Measurements from ENCODE around the gene GLCE. TPM values are rescaled to one million over a fixed set of nuclear protein-coding genes. Genes with fewer than 3 reads are reported as not detected.
A peak's percentile ranks its signal among the peaks of the same experiment; 100 is the strongest.
"Not testable (repeated sequence)": the region's sequence is repeated elsewhere in the genome, so short reads cannot be mapped to it uniquely, and the experiment has no call there.

The GLCE gene
- total RNA-seq, 1 donor: 3.7 TPM

- Histone ChIP-seq H3K4me3 (ENCODE audit: low read length) (no peak overlapping the region), H3K9me3 (ENCODE audit: low read depth, low read length) (no peaks in the 10 kb centered on the region), H3K4me1 (ENCODE audit: insufficient read depth, low read length) (no peaks in the 10 kb centered on the region), H3K27me3 (ENCODE audit: insufficient read depth, low read length) (peaks cover 13% of the 10 kb centered on the region)
Measured at GRCh38 chr15:69146724-69147435, 13.6 kb upstream of the GLCE start.

- Histone ChIP-seq H3K9me3 (ENCODE audit: low read depth, low read length) (no peaks in the 10 kb centered on the region), H3K4me1 (ENCODE audit: insufficient read depth, low read length) (no peaks in the 10 kb centered on the region), H3K27me3 (ENCODE audit: insufficient read depth, low read length) (peaks cover 13% of the 10 kb centered on the region), H3K4me3 (ENCODE audit: low read length) (no peak overlapping the region)
Measured at GRCh38 chr15:69148465-69148864, 12.0 kb upstream of the GLCE start.

GRCh38 chr15:69149163-69149562 lies 11.3 kb upstream of the GLCE start:
- Histone ChIP-seq H3K4me3 (ENCODE audit: low read length) (no peak overlapping the region), H3K9me3 (ENCODE audit: low read depth, low read length) (no peaks in the 10 kb centered on the region), H3K27me3 (ENCODE audit: insufficient read depth, low read length) (peaks cover 13% of the 10 kb centered on the region), H3K4me1 (ENCODE audit: insufficient read depth, low read length) (no peaks in the 10 kb centered on the region)

- peaks cover 13% of the 10 kb centered on the region for H3K27me3 ChIP-seq (ENCODE audit: insufficient read depth, low read length)
- no peak overlapping the region for H3K4me3 ChIP-seq (ENCODE audit: low read length)
- no peaks in the 10 kb centered on the region for H3K9me3 ChIP-seq (ENCODE audit: low read depth, low read length)
- H3K4me1 ChIP-seq (ENCODE audit: insufficient read depth, low read length): no peaks in the 10 kb centered on the region
Measured at GRCh38 chr15:69149803-69150202, 10.6 kb upstream of the GLCE start.

- H3K27me3 ChIP-seq (ENCODE audit: insufficient read depth, low read length): peaks cover 13% of the 10 kb centered on the region
- H3K4me3 ChIP-seq (ENCODE audit: low read length): no peak overlapping the region
Measured at GRCh38 chr15:69150336-69150735, 10.1 kb upstream of the GLCE start.

GRCh38 chr15:69150841-69151240 lies 9.6 kb upstream of the GLCE start:
- no peaks in the 10 kb centered on the region for H3K9me3 ChIP-seq (ENCODE audit: low read depth, low read length)
- peaks cover 15% of the 10 kb centered on the region for H3K27me3 ChIP-seq (ENCODE audit: insufficient read depth, low read length)

More at GRCh38 chr15:69150336-69150735, 10.1 kb upstream of the GLCE start:
- no peaks in the 10 kb centered on the region for H3K9me3 ChIP-seq (ENCODE audit: low read depth, low read length)
- no peaks in the 10 kb centered on the region for H3K4me1 ChIP-seq (ENCODE audit: insufficient read depth, low read length)

GRCh38 chr15:69153046-69153445 lies 7.4 kb upstream of the GLCE start:
- Histone ChIP-seq H3K4me3 (ENCODE audit: low read length) (no peak overlapping the region), H3K4me1 (ENCODE audit: insufficient read depth, low read length) (no peaks in the 10 kb centered on the region), H3K9me3 (ENCODE audit: low read depth, low read length) (no peaks in the 10 kb centered on the region), H3K27me3 (ENCODE audit: insufficient read depth, low read length) (peaks cover 12% of the 10 kb centered on the region)

More at GRCh38 chr15:69150841-69151240, 9.6 kb upstream of the GLCE start:
- no peaks in the 10 kb centered on the region for H3K4me1 ChIP-seq (ENCODE audit: insufficient read depth, low read length)
- no peak overlapping the region for H3K4me3 ChIP-seq (ENCODE audit: low read length)

GRCh38 chr15:69153587-69153986 lies 6.8 kb upstream of the GLCE start:
- not testable (repeated sequence) for H3K9me3 ChIP-seq (ENCODE audit: low read depth, low read length); H3K4me3 ChIP-seq (ENCODE audit: low read length); H3K4me1 ChIP-seq (ENCODE audit: insufficient read depth, low read length)
- peaks cover 12% of the 10 kb centered on the region for H3K27me3 ChIP-seq (ENCODE audit: insufficient read depth, low read length)

GRCh38 chr15:69154078-69154477 lies 6.4 kb upstream of the GLCE start:
- H3K4me3 ChIP-seq (ENCODE audit: low read length): no peak overlapping the region
- no peaks in the 10 kb centered on the region for H3K9me3 ChIP-seq (ENCODE audit: low read depth, low read length)
- no peaks in the 10 kb centered on the region for H3K4me1 ChIP-seq (ENCODE audit: insufficient read depth, low read length)
- peaks cover 12% of the 10 kb centered on the region for H3K27me3 ChIP-seq (ENCODE audit: insufficient read depth, low read length)

- H3K9me3 ChIP-seq (ENCODE audit: low read depth, low read length): no peaks in the 10 kb centered on the region
- no peak overlapping the region for H3K4me3 ChIP-seq (ENCODE audit: low read length)
- H3K4me1 ChIP-seq (ENCODE audit: insufficient read depth, low read length): peaks cover 2% of the 10 kb centered on the region
- peaks cover 11% of the 10 kb centered on the region for H3K27me3 ChIP-seq (ENCODE audit: insufficient read depth, low read length)
Measured at GRCh38 chr15:69154684-69155083, 5.8 kb upstream of the GLCE start.

GRCh38 chr15:69156736-69157381 lies 3.6 kb upstream of the GLCE start:
- H3K27me3 ChIP-seq (ENCODE audit: insufficient read depth, low read length): peaks cover 4% of the 10 kb centered on the region
- H3K4me1 ChIP-seq (ENCODE audit: insufficient read depth, low read length): peaks cover 10% of the 10 kb centered on the region
- H3K4me3 ChIP-seq (ENCODE audit: low read length): no peak overlapping the region
- H3K9me3 ChIP-seq (ENCODE audit: low read depth, low read length): no peaks in the 10 kb centered on the region

- Histone ChIP-seq H3K4me1 (ENCODE audit: insufficient read depth, low read length) (peaks cover 11% of the 10 kb centered on the region), H3K27me3 (ENCODE audit: insufficient read depth, low read length) (peaks cover 7% of the 10 kb centered on the region), H3K9me3 (ENCODE audit: low read depth, low read length) (no peaks in the 10 kb centered on the region), H3K4me3 (ENCODE audit: low read length) (no peak overlapping the region)
Measured at GRCh38 chr15:69158201-69158842, 2.1 kb upstream of the GLCE start.

GRCh38 chr15:69158843-69159240 lies 1.6 kb upstream of the GLCE start:
- Histone ChIP-seq H3K4me3 (ENCODE audit: low read length) (no peak overlapping the region), H3K27me3 (ENCODE audit: insufficient read depth, low read length) (peaks cover 7% of the 10 kb centered on the region), H3K9me3 (ENCODE audit: low read depth, low read length) (no peaks in the 10 kb centered on the region), H3K4me1 (ENCODE audit: insufficient read depth, low read length) (peaks cover 11% of the 10 kb centered on the region)

- peaks cover 7% of the 10 kb centered on the region for H3K27me3 ChIP-seq (ENCODE audit: insufficient read depth, low read length)
- peaks cover 11% of the 10 kb centered on the region for H3K4me1 ChIP-seq (ENCODE audit: insufficient read depth, low read length)
- no peaks in the 10 kb centered on the region for H3K9me3 ChIP-seq (ENCODE audit: low read depth, low read length)
- peak overlapping the region; percentile 92 for H3K4me3 ChIP-seq (ENCODE audit: low read length)
Measured at GRCh38 chr15:69159805-69160140, 662 bp upstream of the GLCE start.

- peak overlapping the region; percentile 92 for H3K4me3 ChIP-seq (ENCODE audit: low read length)
- H3K27me3 ChIP-seq (ENCODE audit: insufficient read depth, low read length): peaks cover 4% of the 10 kb centered on the region
- peaks cover 11% of the 10 kb centered on the region for H3K4me1 ChIP-seq (ENCODE audit: insufficient read depth, low read length)
- no peaks in the 10 kb centered on the region for H3K9me3 ChIP-seq (ENCODE audit: low read depth, low read length)
Measured at GRCh38 chr15:69161079-69161877, 843 bp downstream of the GLCE start.
